Upper lobe of right lung (tissue), 1 donor: ENCODE results near the gene SERPINA5. TPM values are rescaled to one million over a fixed set of nuclear protein-coding genes. Genes with fewer than 3 reads are reported as not detected.

Experiments used
- ATAC-seq: fragments of 200-7000 bp; cut with Tn5 transposase; one replicate; pipeline ENCODE4 v1.9.1; 2020; ENCODE audit warnings: mild to moderate bottlenecking, moderate library complexity
- DNase-seq: peaks from one replicate; pipeline ENCODE4 v3.0.0-alpha.2; 2020
- H3K27ac ChIP-seq: fragments of 200-600 bp; one replicate; pipeline ENCODE4 v1.8.0; 2022
- H3K27me3 ChIP-seq: fragments of 200-600 bp; one replicate; pipeline ENCODE4 v1.8.0; 2022; ENCODE audit warnings: mild to moderate bottlenecking
- H3K36me3 ChIP-seq: fragments of 200-600 bp; one replicate; pipeline ENCODE4 v1.8.0; 2022
- H3K4me1 ChIP-seq: fragments of 200-600 bp; one replicate; pipeline ENCODE4 v1.8.0; 2022
- H3K4me3 ChIP-seq: fragments of 200-600 bp; one replicate; pipeline ENCODE4 v1.8.0; 2022; ENCODE audit warnings: mild to moderate bottlenecking
- H3K9me3 ChIP-seq: fragments of 200-600 bp; one replicate; pipeline ENCODE4 v1.8.0; 2022
- intact Hi-C: fragments of 100-400 bp; cut with DNase I; formaldehyde crosslinking; loops from one replicate; pipeline ENCODE4 v1.11.0; 2022
- total RNA-seq: library from RNA; stranded (reverse); fragmentation: NEBNext Ultra II Directional; extraction: Animal tissue kit (Norgen Biotek cat#: 25700); gene quantifications from one replicate; pipeline ENCODE4 v1.2.1, GENCODE V29; 2021
- TF ChIP-seq, protein P1 (sequence below): fragments of 200-600 bp; IDR thresholded peaks from one replicate; pipeline ENCODE4 v1.8.0; 2022; ENCODE audit warnings: antibody characterized with exemption
- donor health status: DM: no; HTN: yes; CAD: no; lungs with severe emphysema.

Gene SERPINA5
- total RNA-seq, 1 donor from 2014 or later: 0.41 TPM

- no peaks in the 10 kb centered on the region for H3K9me3 ChIP-seq
- H3K27me3 ChIP-seq: peaks cover 5% of the 10 kb centered on the region
- intact Hi-C loops: no loop called here
- no peak overlapping the region for H3K27ac ChIP-seq
- no peak overlapping the region for H3K4me3 ChIP-seq
- no peaks in the 10 kb centered on the region for H3K4me1 ChIP-seq
- H3K36me3 ChIP-seq: no peaks in the 10 kb centered on the region
- TF ChIP-seq, protein P1, sequence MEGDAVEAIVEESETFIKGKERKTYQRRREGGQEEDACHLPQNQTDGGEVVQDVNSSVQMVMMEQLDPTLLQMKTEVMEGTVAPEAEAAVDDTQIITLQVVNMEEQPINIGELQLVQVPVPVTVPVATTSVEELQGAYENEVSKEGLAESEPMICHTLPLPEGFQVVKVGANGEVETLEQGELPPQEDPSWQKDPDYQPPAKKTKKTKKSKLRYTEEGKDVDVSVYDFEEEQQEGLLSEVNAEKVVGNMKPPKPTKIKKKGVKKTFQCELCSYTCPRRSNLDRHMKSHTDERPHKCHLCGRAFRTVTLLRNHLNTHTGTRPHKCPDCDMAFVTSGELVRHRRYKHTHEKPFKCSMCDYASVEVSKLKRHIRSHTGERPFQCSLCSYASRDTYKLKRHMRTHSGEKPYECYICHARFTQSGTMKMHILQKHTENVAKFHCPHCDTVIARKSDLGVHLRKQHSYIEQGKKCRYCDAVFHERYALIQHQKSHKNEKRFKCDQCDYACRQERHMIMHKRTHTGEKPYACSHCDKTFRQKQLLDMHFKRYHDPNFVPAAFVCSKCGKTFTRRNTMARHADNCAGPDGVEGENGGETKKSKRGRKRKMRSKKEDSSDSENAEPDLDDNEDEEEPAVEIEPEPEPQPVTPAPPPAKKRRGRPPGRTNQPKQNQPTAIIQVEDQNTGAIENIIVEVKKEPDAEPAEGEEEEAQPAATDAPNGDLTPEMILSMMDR: no peak
- DNase-seq (no peak), ATAC-seq (no peak)
Observed at GRCh38 chr14:94539181-94539580, 42.0 kb upstream of the SERPINA5 start.

GRCh38 chr14:94540031-94540794 lies 41.0 kb upstream of the SERPINA5 start:
- TF ChIP-seq, protein P1: no peak
- Histone ChIP-seq H3K9me3 (no peaks in the 10 kb centered on the region), H3K4me3 (no peak overlapping the region), H3K27me3 (no peaks in the 10 kb centered on the region), H3K36me3 (no peaks in the 10 kb centered on the region), H3K4me1 (no peaks in the 10 kb centered on the region), H3K27ac (no peak overlapping the region)
- no peak for DNase-seq
- no peak for ATAC-seq
- intact Hi-C loops: no loop called here

GRCh38 chr14:94541234-94541975 lies 39.8 kb upstream of the SERPINA5 start:
- no peak for DNase-seq
- H3K4me1 ChIP-seq: no peaks in the 10 kb centered on the region

DNA sequence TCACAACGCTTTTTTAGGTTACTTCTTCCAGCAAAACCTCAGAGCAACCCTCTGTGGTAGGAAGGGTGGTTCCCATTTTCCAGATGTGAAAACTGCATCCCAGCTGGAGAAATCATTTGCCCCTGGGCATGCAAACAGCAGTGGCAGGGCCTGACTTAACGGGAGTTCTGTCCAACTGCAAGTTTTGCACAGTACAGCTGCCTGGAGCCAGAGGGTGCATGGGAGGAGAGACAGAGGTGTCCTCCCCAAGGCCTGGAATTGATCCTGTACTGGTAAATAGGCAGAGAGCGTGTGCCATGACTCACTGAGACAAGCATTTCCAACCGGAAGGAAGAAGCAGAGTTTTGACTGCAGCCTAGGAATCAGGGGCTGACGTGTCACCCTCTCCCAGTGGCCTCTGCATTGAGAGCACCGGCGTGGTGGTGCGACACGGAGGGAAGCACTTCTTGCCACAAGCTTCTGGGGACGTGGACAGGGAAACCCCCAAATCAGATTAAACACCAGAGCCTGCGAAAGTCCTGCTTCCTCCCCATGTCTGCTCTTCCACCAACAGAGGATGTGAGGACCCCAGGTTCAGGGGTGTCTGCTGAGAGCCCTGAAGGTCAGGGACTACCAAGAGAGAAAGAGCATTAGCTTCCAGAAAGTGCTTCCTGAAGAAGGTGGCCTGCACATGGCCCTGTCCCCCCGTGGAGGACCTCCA lies 39.0 kb upstream of the SERPINA5 start:
- DNase-seq (no peak), ATAC-seq (no peak)
- Histone ChIP-seq H3K4me1 (no peaks in the 10 kb centered on the region), H3K9me3 (no peaks in the 10 kb centered on the region), H3K27ac (no peak overlapping the region), H3K36me3 (no peaks in the 10 kb centered on the region), H3K27me3 (no peaks in the 10 kb centered on the region), H3K4me3 (no peak overlapping the region)
- TF ChIP-seq, protein P1: no peak
- intact Hi-C loops: no loop called here

More at GRCh38 chr14:94541234-94541975, 39.8 kb upstream of the SERPINA5 start:
- TF ChIP-seq, protein P1: no peak
- Histone ChIP-seq H3K27me3 (no peaks in the 10 kb centered on the region), H3K27ac (no peak overlapping the region), H3K4me3 (no peak overlapping the region), H3K9me3 (no peaks in the 10 kb centered on the region), H3K36me3 (no peaks in the 10 kb centered on the region)
- intact Hi-C loops: no loop called here
- ATAC-seq: no peak

- Histone ChIP-seq H3K27me3 (no peaks in the 10 kb centered on the region), H3K4me1 (no peaks in the 10 kb centered on the region), H3K36me3 (no peaks in the 10 kb centered on the region), H3K4me3 (no peak overlapping the region), H3K27ac (no peak overlapping the region), H3K9me3 (no peaks in the 10 kb centered on the region)
- TF ChIP-seq, protein P1: no peak
- ATAC-seq (no peak), DNase-seq (no peak)
- intact Hi-C loops: no loop called here
Observed at GRCh38 chr14:94542811-94543440, 38.3 kb upstream of the SERPINA5 start.
